Endothelial cell of umbilical vein (primary cell): ENCODE measurements around the gene IVD.

ENCODE experiments used
- CTCF ChIP-seq, 2 donors: IDR thresholded peaks; 1 replicate in 1 of 2; 2 replicates in 1 of 2; pipeline ENCODE4 v1.5.1; 2011; ENCODE audit warnings: low read length in 2 of 2, mild to moderate bottlenecking in 2 of 2, moderate library complexity in 2 of 2, control low read depth in 1 of 2, inconsistent platforms in 1 of 2, low read depth in 1 of 2; ENCODE audit not compliant: insufficient read depth in 1 of 2; ENCODE audit errors: extremely low read depth in 1 of 2
- MAX ChIP-seq: IDR thresholded peaks from 2 replicates; pipeline ENCODE4 v1.6.1; 2011; ENCODE audit not compliant: insufficient read depth, insufficient read length
- MYC ChIP-seq: IDR thresholded peaks from one replicate; pipeline ENCODE4 v1.6.1; 2011; ENCODE audit warnings: mild to moderate bottlenecking, low read depth, low read length
- POLR2A ChIP-seq: IDR thresholded peaks from 2 replicates; pipeline ENCODE4 v1.6.1; 2012; ENCODE audit warnings: low read depth, mild to moderate bottlenecking, control low read depth, low read length

- TF ChIP-seq POLR2A = no peak
- no peak for TF ChIP-seq MAX
- TF ChIP-seq CTCF (IDR thresholded peaks at IDR 0.05; ENCODE audit: extremely low read depth in 1 of 2, insufficient read depth in 1 of 2, low read depth in 1 of 2, low read length in 2 of 2) = peak in 1 of 2 donors; percentile 15
- TF ChIP-seq MYC = no peak
These were observed 36.3 kb downstream of the IVD start for GRCh38 chr15:40441565-40442531.
